SH-SY5Y (cell line): ENCODE data around the gene USP6NL.

Experiments used
- GATA2 ChIP-seq: IDR thresholded peaks from 2 replicates; pipeline ENCODE4 v1.6.1; 2011; ENCODE audit warnings: mild to moderate bottlenecking, low read depth, low read length
- GATA3 ChIP-seq: IDR thresholded peaks from 2 replicates; pipeline ENCODE4 v1.6.1; 2011; ENCODE audit warnings: low read depth, mild to moderate bottlenecking, low read length, moderate library complexity

Gene USP6NL

DNA sequence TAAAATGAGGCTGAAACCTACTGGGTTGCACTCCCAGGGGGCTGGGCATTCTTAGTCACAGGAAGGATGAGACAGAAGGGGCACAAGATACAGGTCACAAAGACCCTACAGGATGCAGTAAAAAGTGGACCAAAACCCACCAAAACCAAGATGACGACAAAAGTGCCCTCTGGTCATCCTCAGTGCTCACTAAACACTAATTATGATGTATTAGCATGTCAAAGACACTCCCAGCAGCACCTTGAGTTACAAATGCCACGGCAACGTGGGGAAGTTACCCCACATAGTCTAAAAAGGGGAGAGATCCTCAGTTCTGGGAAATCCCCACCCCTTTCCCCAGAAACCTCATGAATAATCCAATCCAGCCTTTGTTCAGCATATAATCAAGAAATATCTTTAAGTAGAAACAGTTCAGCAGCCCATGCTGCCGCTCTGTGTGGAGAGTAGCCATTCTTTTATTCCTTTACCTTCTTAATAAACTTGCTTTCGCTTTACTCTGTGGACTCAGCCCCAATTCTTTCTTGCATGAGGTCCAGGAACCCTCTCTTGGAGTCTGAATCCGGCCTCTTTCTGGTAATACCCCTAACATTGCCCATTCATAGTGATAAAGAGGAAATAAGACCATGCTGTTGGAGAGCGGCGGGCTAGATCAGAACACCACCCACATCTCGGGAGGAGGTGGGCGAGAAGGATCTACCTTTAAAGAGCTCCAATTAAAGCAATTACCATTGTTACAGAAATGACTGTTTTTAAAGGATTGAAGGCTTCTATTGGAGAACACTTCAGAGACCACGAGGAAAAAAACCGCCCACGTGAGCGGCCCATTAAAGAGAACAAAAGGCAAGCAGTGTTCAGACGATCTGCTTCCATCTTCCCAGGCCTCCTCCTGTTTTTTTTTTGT is 170.9 kb downstream of the USP6NL start:
- TF ChIP-seq GATA3 (no peak), GATA2 (no peak)

DNA sequence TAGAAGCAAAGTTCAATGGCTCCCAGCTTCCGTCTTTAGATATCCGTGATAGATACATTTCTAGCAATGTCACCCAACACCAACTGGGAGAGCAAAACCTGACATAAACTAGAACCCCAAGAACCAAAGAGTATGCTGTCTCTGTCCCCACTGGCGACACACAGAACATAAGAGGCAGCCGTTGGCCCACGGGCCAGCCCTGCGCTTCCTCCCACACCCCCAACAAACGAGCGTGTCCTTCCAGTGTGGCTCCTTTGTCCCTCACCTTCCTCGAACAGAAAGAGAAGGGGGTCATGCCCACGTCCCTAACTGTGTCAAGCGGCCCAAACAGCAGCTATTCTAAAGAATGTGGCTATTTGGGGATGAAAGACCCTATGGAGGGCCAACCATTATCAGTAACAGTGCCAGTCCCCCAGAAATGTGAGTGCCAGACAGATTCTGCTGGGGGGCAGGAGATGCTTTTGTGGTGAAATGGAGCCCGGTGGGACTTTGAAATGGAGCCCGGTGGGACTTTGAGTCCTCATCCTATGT is 171.9 kb downstream of the USP6NL start:
- TF ChIP-seq GATA2 (no peak), GATA3 (no peak)

DNA sequence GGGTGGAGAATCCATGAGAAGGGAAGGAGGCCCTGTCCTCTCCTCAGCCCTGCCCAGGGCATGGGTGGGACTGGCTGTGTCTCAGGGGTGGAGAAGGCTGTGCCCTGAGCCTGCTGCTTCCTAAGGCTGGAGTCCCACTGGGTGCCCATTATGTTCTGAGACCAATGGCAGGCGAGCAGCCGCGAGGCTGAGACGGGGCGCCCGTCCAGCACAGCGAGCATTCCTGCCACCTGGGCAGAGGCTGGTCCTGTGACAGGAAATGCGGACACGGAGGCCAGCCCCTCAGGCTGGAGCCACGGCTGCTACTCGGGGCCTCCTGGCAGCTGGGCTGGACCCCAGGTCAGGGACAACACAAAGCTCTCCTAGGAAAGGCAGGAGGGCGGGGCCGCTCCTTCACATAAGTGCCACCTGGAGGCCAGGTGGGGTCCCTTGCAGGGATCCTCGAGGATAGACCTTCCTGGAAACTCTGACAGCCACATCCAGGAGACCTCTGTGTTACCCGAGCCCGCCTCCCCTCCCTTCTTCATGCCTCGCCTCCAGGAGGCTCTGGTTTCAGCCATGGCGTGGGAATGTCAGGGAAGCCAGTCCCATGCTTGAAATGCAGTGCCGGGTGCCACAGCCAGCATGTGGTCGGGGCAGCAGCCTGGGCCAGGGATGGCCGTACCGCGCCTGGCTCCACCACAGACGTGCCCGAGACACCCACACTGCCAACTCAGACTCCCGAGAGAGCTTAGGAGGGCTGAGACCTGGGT is 173.9 kb downstream of the USP6NL start:
- TF ChIP-seq GATA2 (no peak), GATA3 (no peak)

DNA sequence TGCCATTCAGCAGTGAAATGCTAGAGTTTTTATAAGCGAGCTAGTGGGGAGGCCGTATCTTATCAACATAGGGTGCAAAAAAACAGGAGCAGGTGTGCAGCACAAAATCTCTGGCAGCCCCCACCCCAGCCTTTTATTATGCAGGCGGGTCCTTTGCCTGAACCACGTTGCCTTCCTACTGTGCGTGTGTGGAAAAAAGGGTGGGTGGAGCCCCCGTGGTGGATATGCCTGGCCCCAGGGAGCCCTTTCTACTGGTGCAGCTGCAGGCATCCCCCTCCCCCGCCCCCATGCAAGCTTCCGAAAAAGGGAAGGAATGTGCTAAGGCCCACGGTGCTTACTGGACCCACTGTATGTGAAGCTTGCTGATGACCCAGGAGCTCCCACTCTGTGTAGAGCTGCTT is 175.9 kb downstream of the USP6NL start:
- no peak for TF ChIP-seq GATA2
- no peak for TF ChIP-seq GATA3

DNA sequence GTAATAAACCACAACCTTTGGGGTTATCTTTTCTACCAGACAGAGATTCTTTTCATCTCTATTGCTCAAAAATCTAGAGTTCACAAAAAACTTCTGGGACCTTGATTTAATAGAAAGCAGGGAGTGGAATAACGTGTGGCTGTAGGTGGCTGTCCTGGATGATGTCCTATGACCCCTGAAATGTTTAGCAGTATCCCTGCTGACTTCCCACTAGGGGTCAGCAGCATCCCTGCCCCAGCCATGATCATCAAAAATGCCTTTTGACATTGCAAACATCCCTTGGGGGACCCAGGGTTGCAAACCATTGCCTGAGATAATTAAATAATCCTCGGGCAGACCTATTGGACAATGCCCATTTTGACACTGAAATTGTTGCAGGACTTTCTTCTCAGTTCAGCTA is 177.1 kb downstream of the USP6NL start:
- TF ChIP-seq GATA2 (no peak), GATA3 (no peak)

DNA sequence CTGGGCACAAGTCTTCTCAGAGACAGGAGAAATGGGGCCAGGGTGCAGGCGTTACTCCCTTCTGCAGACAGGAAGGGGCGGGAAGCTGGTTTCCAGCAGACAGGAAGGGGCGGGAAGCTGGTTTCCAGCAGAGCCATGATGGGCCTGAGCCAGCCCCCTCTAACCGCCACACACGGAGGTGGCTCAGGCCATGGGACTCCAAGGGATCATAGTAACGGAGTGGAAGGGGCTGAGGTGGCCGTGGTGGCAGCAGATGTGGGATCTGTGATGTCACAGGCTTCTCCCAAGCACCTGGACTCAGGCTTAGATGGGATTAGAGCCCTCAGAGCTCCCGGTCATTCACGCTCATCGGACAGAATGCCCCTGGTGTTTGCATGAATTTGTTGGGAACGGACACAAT is 177.8 kb downstream of the USP6NL start:
- no peak for TF ChIP-seq GATA2
- no peak for TF ChIP-seq GATA3

DNA sequence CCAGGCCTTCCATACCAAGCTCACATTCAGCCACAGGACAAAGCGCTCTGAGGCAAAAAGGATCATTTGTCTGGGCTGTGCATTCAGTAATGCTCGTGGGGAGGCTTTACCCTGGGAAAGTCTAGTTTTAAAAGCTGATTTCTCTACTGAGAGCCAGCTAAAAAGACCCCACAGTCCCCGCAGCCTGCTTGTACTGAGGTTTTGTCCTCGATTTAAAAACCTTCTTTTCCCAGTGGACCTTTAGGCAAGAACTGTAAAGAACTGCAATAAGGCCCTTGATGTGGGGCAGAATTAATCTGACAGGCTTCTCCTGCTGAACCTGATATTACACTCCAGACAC is 180.3 kb downstream of the USP6NL start:
- TF ChIP-seq GATA3 (no peak), GATA2 (no peak)

DNA sequence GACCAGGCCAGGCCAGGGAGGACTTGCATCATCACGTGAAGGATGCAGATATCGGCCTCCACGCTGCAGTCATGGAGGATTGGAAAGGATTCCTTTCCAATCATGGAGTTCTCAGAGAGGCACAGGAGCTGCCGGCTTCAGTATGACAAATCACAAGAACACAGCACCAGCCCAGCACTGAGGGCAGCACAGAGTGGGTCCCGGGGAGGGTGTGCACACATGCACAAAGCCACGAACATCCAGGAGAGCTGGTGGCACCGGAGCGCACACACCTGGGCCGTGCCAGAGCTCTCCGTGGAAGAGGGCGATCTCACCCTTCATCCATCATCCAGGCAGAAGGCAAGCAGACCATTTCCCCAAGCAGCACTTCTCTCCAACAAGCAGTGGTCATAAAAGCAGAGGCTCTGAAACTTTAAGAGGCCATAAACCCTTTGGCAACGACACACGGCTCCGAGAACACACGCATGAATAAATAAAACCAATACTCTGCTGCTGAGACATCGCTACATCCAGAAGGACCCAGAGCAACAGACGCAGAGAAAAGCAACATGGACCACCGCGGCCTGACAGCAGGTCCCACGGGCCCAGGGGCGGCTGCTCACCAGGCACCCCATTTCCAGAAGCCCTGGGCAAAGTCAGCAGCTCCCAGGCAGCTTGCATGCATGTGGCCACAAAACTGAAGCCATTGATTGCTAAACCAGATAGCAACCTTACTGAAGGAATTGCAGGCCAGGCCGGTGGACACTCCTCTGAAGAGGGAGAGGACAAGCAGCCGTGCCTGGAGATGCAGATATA is 180.8 kb downstream of the USP6NL start:
- TF ChIP-seq GATA2 = peak; percentile 95
- peak; percentile 39; the same call in 1 of the 2 replicates for TF ChIP-seq GATA3

DNA sequence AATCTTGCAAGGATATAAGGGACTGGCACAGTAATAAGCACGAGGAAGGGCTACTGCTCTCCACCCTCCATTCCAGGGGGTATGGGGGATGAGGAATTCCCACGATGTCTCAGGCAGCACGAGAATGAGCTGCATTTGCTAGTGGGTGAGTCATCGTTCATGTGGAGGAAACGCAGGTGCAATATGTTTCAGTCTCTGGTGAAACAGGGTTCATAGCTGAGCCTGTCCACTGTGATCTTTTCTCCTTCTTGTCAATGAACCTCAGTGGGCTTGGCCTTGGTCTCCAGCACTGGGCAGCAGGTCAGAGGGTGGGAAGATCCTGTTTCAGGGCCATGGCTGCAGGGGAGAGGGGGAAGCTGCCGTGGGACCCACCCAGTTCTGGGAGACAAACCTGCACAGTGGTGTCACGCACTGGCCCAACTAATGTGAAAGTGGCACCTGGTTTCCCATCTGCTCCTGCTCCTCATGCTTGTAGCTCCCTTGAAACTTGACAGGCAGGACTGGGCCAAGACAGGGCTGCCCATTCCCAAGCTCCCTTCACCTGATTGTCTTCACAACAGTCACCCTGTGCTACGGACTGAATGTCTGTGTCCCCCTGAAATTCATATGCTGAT is 181.9 kb downstream of the USP6NL start:
- no peak for TF ChIP-seq GATA3
- TF ChIP-seq GATA2 = no peak

DNA sequence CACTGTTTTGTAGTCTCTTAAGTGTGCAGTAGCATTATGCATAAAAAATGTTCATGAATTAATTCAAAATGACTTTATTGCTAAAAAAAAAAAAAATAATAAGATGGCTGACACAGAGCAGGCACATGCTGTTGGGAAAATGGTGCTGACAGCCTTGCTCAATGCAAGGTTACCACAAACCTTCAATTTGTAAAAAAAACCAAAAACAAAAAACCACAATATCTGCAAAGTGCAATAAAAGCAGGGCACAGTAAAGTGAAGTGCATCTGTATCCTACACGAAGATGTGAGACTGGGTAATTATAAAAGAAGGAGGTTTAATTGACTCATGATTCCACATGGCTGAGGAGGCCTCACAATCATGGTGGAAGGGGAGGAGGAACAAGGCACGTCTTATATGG is 185.8 kb downstream of the USP6NL start:
- TF ChIP-seq GATA3 = no peak
- TF ChIP-seq GATA2 = no peak

DNA sequence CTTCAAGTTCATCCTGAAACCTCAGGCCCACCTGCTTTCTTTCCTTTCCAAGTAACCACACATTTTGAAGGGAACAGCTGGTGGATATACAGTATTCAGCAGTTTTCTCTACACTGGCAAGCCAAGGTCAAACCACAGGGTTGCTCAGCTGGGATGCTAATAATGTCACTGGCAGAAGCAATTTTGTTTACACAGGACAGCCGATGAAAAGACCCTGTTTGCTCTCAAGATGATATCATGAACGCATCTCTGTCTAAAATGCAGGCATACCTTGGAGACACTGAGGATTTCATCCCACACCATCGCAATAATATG is 186.2 kb downstream of the USP6NL start:
- no peak for TF ChIP-seq GATA3
- peak; percentile 84 for TF ChIP-seq GATA2

DNA sequence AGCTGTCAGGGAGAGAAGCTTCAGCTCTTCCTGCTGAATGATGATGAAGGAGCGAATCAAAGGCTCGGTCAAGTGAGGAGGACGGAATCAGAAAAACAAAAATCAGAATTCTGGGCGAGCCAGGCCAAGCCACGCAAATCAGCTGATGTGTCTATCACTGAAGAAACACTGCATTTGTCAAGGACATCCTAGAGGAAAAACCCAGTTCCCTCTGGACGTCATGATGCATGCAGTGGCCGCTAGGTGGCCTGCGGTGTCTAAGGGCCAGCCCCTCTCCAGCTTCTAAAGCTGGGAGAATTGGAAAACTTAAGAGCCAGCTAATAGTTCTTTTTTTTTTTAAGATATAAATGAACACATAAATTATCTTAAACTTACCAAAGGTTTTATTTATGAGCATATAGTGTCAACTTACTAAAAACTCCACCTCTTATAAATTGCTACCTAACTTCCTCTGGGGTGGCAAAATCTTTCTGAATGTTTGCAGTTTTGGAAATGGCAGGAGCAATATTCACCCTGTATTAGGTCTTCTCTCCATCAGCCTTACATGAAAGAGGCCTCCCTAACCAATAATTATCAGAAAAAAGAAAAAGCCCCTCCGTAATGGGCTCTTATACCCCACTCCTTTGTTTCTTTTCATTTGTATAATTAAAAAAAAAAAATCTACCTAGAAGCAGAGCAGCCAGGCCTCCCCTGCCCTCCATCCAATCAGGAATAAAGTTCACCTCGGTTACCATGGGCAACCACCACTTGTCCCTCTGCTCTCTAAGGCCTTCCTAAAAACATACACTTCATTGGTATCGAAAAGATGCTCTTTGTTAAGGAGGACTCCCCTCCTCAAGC is 186.8 kb downstream of the USP6NL start:
- TF ChIP-seq GATA2 (no peak), GATA3 (no peak)

DNA sequence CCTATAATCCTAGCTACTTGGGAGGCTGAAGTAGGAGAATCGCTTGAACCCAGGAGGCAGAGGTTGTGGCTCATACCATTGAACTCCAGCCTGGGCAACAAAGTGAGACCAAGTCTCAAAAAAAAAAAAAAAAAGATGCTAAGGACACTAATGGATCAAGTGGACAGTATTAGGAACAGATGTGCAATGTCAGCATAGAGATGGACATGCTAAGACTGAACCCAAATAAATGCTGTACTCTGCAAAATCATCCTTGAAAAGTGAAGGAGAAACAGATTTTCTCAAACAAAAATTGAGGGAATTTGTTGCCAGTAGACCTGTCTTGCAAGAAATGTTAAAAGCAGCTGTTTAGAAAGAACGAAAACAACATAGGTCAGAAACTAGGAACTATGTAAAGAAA is 194.5 kb downstream of the USP6NL start:
- TF ChIP-seq GATA2 (no peak), GATA3 (no peak)

DNA sequence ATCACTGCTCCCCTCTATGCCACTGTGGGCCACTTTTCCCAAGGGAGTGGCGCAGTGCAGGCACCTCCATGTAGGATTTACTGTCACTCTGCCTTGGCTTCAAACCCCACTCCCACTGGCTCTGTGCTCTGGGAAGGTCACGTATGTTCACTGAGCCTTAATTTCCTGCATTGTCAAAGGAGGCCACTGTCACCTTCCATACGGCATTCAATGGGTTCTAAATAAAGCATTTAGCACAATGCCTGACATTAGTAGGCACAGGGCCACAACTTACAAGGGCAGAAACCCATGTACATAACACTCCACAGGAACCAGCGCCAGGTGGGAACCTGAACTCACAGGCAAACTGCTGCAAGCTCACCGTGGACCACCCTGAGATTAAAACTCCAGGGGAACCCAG is 196.4 kb downstream of the USP6NL start:
- no peak for TF ChIP-seq GATA3
- no peak for TF ChIP-seq GATA2
